Middle frontal gyrus (tissue), 1 donor: ENCODE results near the gene IVNS1ABP.
"Not testable (repeated sequence)": the region's sequence is repeated elsewhere in the genome, so short reads cannot be mapped to it uniquely, and the experiment has no call there.

Experiments used
- DNase-seq: peaks from one replicate; pipeline ENCODE4 v3.0.0-alpha.2; 2015; ENCODE audit warnings: low spot score; ENCODE audit errors: extremely low spot score

The IVNS1ABP gene

DNA sequence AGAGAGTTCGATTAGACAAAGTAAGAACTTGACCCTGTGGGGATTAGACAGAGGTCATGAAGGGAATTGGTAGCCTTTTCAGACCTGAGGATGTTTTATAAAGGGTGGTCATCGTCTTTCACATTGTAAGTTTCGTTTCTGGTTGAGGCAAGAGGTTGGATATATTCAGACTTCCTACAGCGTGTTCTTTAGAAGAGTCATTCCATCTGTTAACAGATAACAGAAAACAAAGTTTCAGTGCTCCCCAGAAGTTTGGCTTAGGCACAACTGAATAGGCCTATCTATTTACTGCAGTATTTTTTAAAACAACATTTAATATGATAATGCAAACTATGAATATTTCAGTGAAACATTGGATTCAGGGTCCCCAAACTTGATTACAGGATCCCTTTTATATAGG, 17.1 kb upstream of the IVNS1ABP start:
- DNase-seq = no peak

DNA sequence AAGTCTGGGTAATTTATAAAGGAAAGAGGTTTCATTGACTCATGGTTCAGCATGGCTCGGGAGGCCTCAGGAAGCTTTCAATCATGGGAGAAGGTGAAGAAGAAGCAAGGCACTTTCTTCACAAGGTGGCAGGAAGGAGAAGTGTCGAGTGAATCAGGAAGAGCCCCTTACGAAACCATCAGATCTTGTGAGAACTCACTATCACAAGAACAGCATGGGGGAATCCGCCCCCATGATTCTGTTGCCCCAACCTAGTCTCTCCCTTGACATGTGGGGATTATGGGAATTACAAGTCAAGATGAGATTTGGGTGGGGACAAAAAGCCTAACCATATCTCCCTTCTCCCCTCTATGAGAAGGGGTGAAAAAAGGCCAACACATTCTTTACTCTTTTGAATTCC, 11.2 kb upstream of the IVNS1ABP start:
- no peak for DNase-seq

DNA sequence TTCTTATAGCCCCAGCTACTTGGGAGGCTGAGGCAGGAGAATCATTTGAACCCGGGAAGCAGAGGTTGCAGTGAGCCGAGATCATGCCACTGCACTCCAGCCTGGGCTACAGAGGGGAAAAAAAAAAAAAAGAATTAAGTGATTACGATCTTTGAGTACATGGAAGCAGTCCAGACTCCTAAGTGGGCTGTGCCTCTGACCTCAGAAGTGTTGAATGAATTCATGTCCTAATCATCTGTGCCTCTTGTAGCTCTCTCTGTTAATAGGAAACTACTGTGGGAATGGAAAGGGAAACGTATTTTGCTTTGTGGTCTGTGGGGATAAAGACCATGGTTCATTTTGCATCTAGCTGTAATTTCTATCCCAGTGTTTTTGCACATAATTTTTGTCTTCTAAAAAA, 8.4 kb upstream of the IVNS1ABP start:
- no peak for DNase-seq

DNA sequence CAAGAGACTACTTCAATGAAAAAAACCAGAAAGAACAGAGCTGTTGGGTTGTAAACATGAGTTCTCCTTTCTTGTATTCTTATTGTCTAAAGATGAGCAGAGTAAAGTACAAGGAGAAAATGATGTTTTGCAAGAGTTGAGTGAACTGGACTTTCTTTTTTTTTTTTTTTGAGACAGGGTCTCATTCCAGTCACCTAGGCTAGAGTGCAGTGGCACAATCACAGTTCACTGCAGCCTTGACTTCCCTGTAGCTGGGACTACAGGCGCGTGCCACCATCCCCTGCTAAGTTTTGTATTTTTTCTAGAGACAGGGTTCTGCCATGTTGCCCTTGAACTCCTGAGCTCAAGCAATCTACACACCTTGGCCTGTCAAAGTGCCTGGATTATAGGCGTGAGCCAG, 7.1 kb upstream of the IVNS1ABP start:
- DNase-seq = no peak

DNA sequence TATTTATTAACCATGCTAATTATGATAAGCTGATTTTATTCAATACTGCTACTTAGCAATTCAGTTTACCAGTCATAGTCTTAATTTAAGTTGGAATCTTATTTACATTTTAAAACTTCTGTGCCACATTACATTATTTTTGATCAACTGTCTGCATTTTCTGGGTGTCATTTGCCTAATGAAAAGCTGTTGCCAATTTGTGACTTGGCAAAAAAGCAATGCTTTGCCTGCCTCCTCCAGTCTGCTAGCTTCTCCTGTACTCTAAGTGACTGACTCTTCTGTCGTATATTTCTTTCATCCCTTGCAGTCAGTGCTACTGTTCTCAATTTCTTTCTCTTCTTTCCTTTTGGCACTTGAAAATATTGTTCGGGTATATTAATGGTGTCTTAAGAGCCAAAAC, 5.6 kb upstream of the IVNS1ABP start:
- no peak for DNase-seq

DNA sequence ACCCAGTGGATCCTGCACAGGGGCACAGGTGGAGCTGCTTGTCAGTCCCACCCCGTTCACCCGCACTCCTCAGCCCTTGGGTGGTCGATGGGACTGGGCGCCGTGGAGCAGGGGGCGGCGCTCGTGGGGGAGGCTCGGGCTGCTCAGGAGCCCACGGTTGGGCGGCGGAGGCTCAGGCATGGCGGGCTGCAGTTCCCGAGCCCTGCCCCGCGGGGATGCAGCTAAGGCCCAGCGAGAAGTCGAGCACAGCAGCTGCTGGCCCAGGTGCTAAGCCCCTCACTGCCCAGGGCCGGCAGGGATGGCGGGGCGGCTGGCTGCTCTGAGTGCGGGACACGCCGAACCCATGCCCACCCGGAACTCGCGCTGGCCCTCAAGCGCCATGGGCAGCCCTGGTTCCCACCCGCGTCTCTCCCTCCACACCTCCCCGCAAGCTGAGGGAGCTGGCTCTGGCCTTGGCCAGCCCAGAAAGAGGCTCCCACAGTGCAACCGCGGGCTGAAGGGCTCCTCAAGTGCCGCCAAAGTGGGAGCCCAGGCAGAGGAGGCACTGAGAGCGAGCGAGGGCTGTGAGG, 4.7 kb upstream of the IVNS1ABP start:
- not testable (repeated sequence) for DNase-seq

DNA sequence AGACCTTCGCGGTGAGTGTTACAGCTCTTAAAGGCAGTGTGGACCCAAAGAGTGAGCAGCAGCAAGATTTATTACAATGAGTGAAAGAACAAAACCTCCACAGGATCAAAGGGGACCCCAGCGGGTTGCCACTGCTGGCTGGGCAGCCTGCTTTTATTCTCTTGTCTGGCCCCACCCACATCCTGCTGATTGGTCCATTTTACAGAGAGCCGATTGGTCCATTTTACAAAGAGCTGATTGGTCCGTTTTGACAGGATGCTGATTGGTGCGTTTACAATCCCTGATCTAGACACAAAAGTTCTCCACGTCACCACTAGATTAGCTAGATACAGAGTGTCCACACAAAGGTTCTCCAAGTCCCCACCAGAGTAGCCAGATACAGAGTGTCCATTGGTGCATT, 4.1 kb upstream of the IVNS1ABP start:
- DNase-seq = not testable (repeated sequence)

DNA sequence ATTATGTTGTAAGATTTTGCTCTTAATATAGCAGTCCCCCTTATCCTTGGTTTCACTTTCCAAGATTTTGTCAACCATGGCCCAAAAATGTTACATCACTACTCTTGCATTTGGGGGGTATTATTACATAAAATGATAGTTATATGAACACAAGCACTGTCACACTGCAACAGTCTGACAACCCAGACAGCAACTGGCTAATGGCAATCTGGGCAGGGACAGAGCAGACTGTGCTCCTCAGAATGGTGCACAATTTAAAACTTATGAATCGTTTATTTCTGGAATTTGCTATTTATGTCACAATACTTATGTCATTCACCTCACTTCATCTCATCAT, 2.1 kb upstream of the IVNS1ABP start:
- no peak for DNase-seq

DNA sequence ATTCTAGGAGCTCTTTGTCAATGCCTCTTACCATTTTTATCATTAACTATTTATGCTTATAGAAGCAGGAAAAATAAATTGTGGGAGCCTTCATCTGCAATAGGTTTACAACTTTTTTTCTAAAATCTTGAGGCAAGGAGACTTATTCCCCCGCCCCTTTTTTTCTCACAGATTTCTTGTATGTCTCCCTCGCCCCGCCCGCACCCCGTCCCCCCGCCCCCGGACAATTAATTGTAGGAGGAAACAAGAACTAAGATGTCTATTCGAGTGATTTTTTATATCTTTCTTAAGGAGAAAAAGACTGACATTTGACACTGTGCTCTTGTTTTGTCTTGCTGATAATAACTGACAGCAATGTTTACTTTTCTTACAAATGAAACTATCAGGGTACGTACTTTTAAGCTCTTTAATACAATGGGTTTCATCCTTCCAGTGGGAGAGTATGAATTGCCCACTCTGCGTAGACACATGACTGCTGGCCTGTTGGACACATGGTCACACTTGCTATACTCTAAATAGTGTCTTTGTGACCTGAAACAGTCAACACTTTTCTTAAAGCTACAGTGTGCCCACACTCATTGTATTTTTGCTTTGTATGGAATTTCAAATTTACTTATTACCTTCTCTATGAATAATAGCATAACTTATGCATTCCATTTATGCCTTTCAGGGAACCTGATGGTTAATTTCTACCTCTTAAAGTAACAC, 1.5 kb upstream of the IVNS1ABP start:
- DNase-seq = no peak

DNA sequence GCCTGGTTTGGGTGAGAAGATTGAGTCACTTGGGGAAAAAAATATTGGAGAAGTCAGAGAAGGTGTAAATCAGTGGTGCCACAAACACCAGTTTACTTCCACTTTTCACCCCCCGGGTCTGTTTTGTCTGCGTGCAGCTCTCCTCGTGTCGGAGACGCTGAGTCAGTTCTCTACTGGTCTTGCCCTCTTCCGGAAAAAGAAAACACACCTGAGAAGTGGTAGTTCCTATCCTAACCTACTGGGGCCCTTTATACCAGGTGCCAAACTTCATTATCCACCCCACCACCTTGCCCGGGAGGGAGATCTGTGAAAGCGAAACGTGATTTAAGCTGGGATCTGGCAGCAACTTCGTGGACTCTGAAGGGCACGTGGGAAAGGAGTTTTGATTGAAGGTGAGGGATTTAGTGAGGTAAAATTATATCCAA, 855 bp upstream of the IVNS1ABP start:
- DNase-seq = no peak

DNA sequence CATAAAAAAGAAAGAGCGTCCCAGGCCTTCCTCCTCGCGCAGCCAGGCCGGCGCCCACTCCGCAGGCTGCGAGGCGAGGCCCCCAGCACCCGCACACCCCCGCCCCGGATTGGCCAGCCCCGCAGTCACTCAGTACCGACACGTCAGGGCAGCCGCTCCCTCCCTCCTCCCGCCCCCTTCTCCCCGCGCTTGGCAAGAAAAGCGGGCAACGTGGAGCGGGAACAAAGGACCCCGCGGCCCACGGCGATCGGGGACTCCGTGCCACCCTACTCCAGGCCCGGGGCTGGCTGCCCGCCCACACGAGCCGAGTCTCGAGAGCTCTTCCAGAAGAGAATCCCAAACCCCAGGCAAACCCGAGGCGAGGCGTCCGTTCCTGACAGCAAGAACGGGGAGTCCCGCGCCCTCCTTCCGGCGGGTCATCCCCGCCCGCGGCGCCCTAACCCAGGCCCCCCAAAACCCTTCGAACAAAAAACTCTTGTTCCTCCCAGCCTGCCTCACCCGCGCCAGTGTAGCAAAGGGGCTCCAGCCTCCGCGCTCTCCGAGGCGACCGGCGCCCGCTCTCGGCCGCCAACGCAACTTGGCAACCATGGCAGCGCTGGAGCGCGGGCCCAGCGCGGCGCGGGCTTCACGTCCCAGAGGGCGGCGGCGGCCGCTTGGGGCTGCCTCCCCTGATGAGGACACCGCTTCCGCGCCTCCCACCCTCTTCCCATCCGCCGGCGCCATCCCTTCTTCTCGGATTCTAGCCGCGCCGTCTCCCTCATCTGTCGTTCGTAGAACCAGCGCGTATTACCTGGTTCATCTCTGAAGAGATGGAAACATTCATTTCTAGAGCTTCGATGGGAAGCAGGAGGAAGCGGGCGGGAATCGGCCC, 645 bp downstream of the IVNS1ABP start:
- DNase-seq = peak; percentile 79

DNA sequence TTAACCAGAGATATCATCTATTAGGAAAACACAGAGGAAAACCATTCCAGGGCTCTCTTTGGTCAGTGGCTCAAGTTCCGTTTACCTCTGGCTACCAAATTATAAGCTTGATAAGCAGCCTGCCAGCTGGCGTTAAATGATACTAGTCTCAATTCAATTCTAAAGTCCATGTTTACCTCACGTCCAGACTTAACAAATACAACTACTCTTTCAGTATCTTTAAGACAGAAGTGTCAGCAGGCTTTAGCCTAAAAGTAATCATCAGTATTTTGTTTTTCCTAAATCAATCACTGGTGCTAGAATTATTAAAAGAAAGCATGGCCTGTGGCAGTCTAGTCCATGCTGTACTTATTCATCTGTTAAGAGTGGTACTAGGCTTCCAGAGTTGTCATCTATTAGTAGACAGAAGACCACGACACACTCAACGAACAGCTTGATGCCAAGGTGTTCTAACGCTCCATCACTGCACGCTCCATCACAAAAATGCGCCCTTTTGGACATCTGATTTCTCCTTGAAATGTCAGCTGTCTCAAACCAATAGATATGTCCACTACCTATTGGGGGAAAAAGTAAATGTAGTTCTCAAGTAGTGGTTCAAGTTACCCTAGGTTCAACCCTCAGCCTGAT, 1.5 kb downstream of the IVNS1ABP start:
- DNase-seq = no peak

DNA sequence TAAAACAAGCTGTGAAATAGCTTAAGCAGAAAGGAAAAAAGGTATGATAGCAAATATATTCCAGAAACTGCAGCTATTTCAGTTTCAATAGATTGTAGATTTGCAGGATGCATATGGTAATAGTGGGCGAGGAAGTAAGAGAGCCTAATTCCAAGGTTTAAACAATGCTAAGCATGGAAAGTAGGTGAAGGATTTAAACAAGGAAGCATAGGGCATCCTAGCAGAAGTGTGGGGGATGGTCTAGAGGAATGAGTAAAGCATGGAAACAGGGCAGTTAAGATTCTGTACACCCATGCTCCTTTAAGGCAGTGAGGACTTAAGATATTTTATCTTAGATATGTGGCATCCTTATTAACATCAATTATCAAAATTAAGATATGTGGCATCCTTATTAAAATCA, 2.6 kb downstream of the IVNS1ABP start:
- no peak for DNase-seq

DNA sequence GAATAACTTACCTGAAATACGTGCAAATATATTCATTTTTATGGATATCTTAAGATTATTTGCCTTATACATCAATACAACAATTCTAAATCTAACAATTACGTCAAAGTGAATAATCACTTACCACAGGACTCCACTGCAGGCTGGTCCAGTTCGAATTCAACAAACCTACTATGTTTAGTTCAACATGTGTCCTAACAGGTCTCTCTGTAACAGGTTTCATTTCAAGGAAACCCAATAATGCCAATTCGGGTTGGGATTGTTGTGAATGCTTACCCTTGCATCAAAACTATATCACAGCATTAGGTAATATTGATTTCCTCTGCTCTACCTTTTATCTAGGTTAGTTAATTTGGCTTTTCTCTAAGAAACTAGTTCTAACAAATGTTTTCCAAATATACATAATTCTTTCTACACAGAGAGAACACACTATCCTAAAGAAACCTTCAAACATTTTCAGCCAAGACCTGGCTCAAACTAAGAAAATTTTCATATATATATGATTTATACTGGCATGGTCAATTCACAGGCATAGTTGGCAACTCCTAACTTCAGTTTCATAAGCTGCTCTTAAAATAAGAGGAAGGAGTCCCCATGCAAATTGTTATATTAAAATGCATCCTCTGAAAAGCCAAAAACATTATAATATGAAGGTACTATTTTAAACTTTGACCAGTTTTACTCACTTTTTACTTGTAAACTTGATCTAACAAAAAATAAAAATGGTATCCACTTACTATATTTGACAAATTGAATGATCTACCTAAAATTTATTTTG, 4.5 kb downstream of the IVNS1ABP start:
- DNase-seq = no peak

DNA sequence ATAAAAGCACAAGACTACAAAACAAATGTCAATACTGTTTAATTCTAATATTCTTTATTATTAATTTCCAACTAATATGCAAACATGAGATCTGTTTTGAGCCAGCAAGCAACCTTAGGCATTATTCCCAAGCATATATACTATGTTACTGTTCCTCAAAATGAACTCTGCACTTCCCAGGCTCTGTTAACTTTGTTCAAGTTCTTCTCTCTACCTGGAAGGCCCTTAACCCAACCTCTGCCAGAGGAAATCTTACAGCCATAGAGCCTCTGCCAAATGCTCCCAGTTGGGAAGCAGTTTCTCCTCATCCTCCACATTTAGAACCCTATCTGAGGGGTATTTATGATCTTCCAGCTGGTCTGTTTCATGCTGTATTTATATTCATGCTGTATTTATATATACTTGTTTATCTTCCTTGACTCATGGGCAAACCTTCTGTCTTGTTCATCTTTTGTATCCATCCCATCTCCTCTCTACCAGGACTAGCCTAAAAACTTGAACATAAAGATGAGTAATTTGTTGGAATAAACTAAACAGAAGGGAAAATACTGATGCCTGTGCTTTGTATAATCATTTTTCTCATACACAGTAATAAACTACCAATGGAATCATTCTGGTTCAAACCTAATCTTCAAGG, 5.3 kb downstream of the IVNS1ABP start:
- no peak for DNase-seq

DNA sequence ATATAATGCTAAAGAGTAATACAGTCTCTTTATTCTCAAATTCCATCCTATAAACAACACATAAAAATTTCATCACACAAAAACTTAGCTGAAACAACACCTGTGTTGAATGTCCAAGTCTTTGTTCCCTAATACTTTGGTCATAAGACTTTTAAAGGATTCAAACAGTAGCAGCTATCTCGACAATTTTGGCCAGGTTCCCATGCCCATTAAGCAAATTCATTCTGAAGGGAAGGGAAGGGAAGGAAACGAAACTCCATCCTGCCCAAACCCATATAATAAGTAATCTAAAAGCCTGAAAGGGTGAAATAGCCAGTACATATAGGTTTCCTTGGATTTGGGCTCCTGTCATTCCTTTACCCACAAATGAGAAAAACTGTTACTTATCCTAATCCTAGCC, 7.5 kb downstream of the IVNS1ABP start:
- DNase-seq = no peak

DNA sequence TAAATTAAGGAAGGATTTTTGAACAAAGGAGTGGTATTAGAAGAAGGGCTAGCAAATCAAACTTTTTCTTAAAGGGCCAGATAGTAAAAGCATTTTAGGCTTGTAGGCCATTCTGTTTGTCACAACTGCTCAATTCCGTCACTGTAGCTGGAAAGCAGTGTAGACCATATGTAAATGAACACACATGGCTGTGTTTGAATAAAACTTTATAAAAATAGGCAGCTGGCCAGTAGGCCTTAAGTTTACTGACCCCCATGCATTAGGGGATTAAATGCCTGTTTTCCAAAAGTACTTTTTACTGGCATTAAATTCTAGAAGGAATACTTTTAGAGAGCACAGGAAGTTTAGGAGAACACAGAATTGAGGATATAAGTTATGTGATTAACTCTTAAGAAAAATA, 8.9 kb downstream of the IVNS1ABP start:
- DNase-seq = no peak

DNA sequence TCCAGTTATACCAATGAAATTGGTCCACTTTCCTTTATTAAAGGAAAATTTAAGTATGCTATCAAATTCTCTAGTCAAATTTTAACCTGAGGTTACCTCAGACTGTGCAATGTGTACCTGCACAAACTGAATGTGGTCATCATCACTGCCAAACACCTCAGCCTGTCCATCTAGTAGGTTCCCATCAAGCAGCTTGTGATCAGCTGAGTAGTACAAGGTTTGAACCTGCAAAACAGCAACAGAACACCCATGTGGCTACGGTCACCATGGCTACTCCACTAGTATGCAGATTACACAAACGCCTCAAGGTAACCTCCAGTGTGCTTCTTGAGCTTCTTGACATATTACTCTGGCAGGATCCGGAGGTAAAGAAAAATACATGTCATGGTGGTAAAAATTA, 11.6 kb downstream of the IVNS1ABP start:
- no peak for DNase-seq

DNA sequence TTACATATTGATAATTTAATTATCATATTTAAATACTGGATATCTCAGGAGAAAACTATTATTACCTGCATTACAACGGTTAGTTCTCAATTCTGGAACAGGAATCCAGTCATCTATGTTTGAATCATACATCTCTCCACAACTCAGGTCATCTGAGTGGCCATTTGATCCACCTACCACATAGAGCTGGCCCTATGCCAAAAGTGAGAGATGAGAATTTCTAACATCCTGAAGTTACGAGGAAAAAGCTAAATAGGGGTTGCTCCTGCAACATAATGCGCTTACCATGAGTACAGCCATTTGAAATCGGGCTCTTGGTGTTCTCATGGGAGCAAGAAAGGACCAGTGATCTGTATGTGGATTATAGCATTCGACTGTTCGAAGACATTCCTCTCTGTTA, 16.9 kb downstream of the IVNS1ABP start:
- no peak for DNase-seq

DNA sequence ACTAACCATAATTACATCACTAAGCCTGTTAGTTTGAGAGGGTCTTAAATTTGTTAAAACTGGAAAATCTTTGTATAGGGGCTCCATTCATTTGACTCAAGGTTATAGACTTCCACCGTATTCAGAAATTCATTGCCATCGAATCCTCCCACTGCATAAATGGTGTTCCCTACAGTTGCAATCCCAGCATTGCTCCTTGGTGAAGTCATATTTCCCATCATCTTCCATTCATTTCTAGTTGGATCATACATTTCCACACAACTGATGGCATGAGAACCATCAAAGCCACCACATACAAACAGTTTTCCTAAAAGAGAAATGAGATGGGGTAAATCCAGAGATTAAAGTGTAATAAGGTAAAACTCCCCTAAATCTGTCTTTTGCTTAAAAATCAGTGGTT, 19.1 kb downstream of the IVNS1ABP start:
- DNase-seq = no peak

DNA sequence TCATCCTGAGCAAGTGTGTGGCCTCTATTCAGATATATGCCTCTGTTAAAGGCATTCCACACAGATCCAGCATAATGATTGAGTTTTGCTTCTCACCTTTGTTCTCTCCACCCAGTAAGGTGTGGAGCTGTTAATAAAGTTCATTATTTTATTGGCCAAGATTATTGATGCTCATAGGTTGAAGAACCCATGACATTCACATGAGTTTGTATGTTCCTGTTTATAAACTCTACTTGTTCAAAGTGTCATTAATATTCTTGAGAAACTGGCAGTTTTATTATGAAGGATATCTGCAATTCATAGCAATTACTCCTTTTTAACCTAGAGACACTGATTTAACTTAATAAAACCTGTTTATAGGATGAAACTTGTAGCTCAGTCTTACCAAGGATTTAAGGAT, 22.0 kb downstream of the IVNS1ABP start:
- DNase-seq = no peak
